Measurements from ENCODE around the gene COPZ1.

COPZ1 gene

DNA sequence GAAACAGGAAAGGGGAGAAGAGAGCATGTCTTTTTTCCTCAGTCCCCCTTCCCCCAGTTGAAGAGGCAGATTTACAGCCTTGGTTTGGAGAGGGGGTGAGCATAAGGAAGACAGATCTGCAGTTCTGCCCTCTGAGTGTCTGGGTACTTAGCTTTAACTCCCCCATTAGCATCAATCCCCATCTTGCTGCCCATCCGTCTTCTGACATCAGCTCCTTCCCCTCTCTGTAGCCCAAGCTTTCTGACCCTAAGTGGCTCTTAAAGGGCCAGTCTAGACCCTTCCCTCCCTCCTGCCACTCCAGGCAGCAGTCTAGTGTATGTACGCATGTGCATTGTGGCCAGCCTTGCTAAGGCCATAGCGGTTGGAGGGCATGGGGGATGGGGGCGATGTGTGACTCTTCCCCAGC is 32.0 kb downstream of the COPZ1 start:
- no peak for ATAC-seq
- no peak for TF ChIP-seq PATZ1 (CRISPR knock-in tag; IDR thresholded peaks at IDR 0.05; ENCODE audit: borderline replicate concordance)
- no peak for TF ChIP-seq GLIS3 (CRISPR knock-in tag; IDR thresholded peaks at IDR 0.05)
- TF ChIP-seq ZFP30 (CRISPR knock-in tag; IDR thresholded peaks at IDR 0.05): no peak
- no peak for TF ChIP-seq PPARA (CRISPR knock-in tag; IDR thresholded peaks at IDR 0.05; ENCODE audit: borderline replicate concordance)
- TF ChIP-seq SNAI2 (CRISPR knock-in tag; IDR thresholded peaks at IDR 0.05): no peak
- no peak for TF ChIP-seq ZNF8 (CRISPR knock-in tag; IDR thresholded peaks at IDR 0.05)
- no peak for TF ChIP-seq TCF4 (CRISPR knock-in tag; IDR thresholded peaks at IDR 0.05; ENCODE audit: borderline replicate concordance)
- no peak for TF ChIP-seq ZNF70 (CRISPR knock-in tag; IDR thresholded peaks at IDR 0.05)
- no peak for TF ChIP-seq CSDC2 (CRISPR knock-in tag; IDR thresholded peaks at IDR 0.05)
- TF ChIP-seq TSHZ2 (CRISPR knock-in tag; IDR thresholded peaks at IDR 0.05): no peak
- no peak for TF ChIP-seq CSRNP3 (CRISPR knock-in tag; IDR thresholded peaks at IDR 0.05)
- TF ChIP-seq ZC3H10 (CRISPR knock-in tag; IDR thresholded peaks at IDR 0.05): no peak
- TF ChIP-seq BACH2 (CRISPR knock-in tag; IDR thresholded peaks at IDR 0.05; ENCODE audit: borderline replicate concordance): no peak
- no peak for TF ChIP-seq RARB (CRISPR knock-in tag; IDR thresholded peaks at IDR 0.05)
- TF ChIP-seq, protein P1, sequence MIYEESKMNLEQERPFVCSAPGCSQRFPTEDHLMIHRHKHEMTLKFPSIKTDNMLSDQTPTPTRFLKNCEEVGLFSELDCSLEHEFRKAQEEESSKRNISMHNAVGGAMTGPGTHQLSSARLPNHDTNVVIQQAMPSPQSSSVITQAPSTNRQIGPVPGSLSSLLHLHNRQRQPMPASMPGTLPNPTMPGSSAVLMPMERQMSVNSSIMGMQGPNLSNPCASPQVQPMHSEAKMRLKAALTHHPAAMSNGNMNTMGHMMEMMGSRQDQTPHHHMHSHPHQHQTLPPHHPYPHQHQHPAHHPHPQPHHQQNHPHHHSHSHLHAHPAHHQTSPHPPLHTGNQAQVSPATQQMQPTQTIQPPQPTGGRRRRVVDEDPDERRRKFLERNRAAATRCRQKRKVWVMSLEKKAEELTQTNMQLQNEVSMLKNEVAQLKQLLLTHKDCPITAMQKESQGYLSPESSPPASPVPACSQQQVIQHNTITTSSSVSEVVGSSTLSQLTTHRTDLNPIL (CRISPR knock-in tag; IDR thresholded peaks at IDR 0.05; ENCODE audit: low read depth): no peak
- TF ChIP-seq POU6F1 (CRISPR knock-in tag; IDR thresholded peaks at IDR 0.05; ENCODE audit: borderline replicate concordance, low read depth): no peak
- no peak for TF ChIP-seq OSR1 (CRISPR knock-in tag; IDR thresholded peaks at IDR 0.05)
- no peak for TF ChIP-seq ISL1 (CRISPR knock-in tag; IDR thresholded peaks at IDR 0.05)
- no peak for TF ChIP-seq ARNTL (CRISPR knock-in tag; IDR thresholded peaks at IDR 0.05; ENCODE audit: borderline replicate concordance, low read depth)
- TF ChIP-seq TOX (CRISPR knock-in tag; IDR thresholded peaks at IDR 0.05; ENCODE audit: borderline replicate concordance): no peak

DNA sequence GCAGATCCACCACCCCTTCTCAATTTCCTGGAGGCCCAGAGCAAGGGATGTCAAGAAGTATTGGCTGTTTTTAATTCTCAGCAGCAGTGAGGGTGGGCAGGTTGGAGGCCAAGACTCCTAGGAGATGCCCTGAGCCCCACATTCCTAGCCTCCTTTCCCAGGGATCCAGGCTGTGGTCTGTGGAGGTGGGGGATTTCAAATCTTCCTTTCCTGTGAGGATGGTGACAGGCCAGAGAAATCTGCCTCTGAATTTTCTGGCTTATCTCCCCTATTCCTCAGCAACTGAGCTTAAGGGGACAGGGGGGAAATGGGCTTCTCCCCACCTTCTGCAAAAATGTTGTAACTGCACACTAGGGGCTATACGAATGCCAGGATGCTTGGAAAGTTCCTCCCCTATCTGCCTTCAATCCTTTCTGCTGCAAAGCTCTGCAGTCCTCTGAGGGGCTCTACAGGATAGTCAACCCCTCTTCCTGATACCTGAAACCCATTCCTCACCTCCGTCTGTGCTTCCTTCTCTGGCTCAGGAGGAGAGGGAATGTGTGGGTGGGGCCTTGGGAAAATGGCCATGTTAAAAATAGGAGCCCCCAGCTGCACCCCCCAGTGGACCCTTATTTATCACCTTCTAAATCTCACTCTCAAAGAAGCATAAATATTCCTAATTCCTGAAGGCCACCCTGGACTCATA is 32.7 kb downstream of the COPZ1 start:
- no peak for ATAC-seq
- TF ChIP-seq BACH2 (CRISPR knock-in tag; IDR thresholded peaks at IDR 0.05; ENCODE audit: borderline replicate concordance): no peak
- TF ChIP-seq ZNF8 (CRISPR knock-in tag; IDR thresholded peaks at IDR 0.05): no peak
- TF ChIP-seq ZC3H10 (CRISPR knock-in tag; IDR thresholded peaks at IDR 0.05): no peak
- TF ChIP-seq POU6F1 (CRISPR knock-in tag; IDR thresholded peaks at IDR 0.05; ENCODE audit: borderline replicate concordance, low read depth): no peak
- TF ChIP-seq TOX (CRISPR knock-in tag; IDR thresholded peaks at IDR 0.05; ENCODE audit: borderline replicate concordance): no peak
- no peak for TF ChIP-seq ZFP30 (CRISPR knock-in tag; IDR thresholded peaks at IDR 0.05)
- no peak for TF ChIP-seq ZNF70 (CRISPR knock-in tag; IDR thresholded peaks at IDR 0.05)

Measured in SK-N-SH treated with all-trans-retinoic acid at 6 μM for 48 hours (cell line).